Measurements from ENCODE around the gene TBC1D1.

TBC1D1 gene

DNA sequence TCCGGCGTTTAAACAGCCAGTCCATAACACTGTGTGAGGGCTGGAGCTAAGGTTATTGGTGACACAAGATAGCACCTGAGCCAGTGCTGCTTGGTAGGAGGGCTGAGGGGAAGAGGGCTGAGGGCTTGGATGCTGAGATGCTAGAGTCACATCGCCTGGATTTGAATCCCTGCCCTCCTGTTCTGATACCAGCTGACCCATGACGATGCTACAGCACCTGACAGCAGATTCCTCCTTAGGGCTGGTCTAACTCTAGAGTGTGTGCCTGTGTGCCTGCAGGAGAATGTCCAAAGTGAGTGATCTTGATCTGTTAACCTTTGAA is 171.9 kb downstream of the TBC1D1 start:
- Mint-ChIP-seq H3K27ac (peak overlapping the region; percentile 9), H3K4me3 (no peak overlapping the region), H3K27me3 (no peaks in the 10 kb centered on the region), H3K9me3 (no peaks in the 10 kb centered on the region), H3K36me3 (ENCODE audit: low read depth) (peaks cover 34% of the 10 kb centered on the region), H3K4me1 (ENCODE audit: low read depth) (peaks cover 8% of the 10 kb centered on the region)

- Mint-ChIP-seq H3K27me3 (no peaks in the 10 kb centered on the region), H3K36me3 (ENCODE audit: low read depth) (peaks cover 30% of the 10 kb centered on the region), H3K27ac (no peak overlapping the region), H3K9me3 (no peaks in the 10 kb centered on the region), H3K4me1 (ENCODE audit: low read depth) (peaks cover 21% of the 10 kb centered on the region), H3K4me3 (no peak overlapping the region)
These were observed 174.3 kb downstream of the TBC1D1 start for GRCh38 chr4:38065176-38065575.

- Mint-ChIP-seq H3K36me3 (ENCODE audit: low read depth) (peaks cover 24% of the 10 kb centered on the region), H3K9me3 (no peaks in the 10 kb centered on the region), H3K4me1 (ENCODE audit: low read depth) (peaks cover 21% of the 10 kb centered on the region), H3K27me3 (no peaks in the 10 kb centered on the region), H3K4me3 (no peak overlapping the region), H3K27ac (no peak overlapping the region)
These were observed 175.0 kb downstream of the TBC1D1 start for GRCh38 chr4:38065900-38066299.

GRCh38 chr4:38067499-38067898 is 176.6 kb downstream of the TBC1D1 start:
- Mint-ChIP-seq H3K27ac (no peak overlapping the region), H3K27me3 (no peaks in the 10 kb centered on the region), H3K9me3 (no peaks in the 10 kb centered on the region), H3K36me3 (ENCODE audit: low read depth) (peaks cover 28% of the 10 kb centered on the region), H3K4me1 (ENCODE audit: low read depth) (peaks cover 17% of the 10 kb centered on the region), H3K4me3 (no peak overlapping the region)

DNA sequence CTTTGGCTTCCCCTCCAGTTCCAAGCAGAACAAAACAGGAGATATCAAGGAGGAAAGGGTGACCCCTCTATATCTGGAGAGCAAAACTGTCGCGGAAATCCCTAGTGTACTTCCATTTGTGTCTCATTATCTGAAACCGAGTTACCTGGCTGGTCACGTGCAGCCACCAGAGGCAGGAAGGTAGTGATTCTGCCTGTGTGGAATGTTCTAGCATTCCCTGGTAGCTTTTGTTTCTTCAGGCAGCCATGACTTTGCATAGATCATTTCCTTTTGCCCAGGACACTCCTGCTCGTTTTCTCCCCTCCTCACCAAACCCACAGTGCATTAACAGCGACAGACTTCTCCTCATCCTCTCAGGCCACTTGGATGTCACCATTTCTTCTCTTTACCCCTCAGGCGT is 177.2 kb downstream of the TBC1D1 start:
- H3K4me3 Mint-ChIP-seq: no peak overlapping the region
- H3K9me3 Mint-ChIP-seq: no peaks in the 10 kb centered on the region
- peaks cover 17% of the 10 kb centered on the region for H3K4me1 Mint-ChIP-seq (ENCODE audit: low read depth)
- H3K36me3 Mint-ChIP-seq (ENCODE audit: low read depth): peaks cover 34% of the 10 kb centered on the region
- peak overlapping the region; percentile 63 for H3K27ac Mint-ChIP-seq
- H3K27me3 Mint-ChIP-seq: no peaks in the 10 kb centered on the region

- Mint-ChIP-seq H3K4me1 (ENCODE audit: low read depth) (peaks cover 17% of the 10 kb centered on the region), H3K27me3 (no peaks in the 10 kb centered on the region), H3K27ac (no peak overlapping the region), H3K4me3 (no peak overlapping the region), H3K36me3 (ENCODE audit: low read depth) (peaks cover 35% of the 10 kb centered on the region), H3K9me3 (no peaks in the 10 kb centered on the region)
These were observed 178.4 kb downstream of the TBC1D1 start for GRCh38 chr4:38069271-38069760.

- no peak overlapping the region for H3K4me3 Mint-ChIP-seq
- no peaks in the 10 kb centered on the region for H3K9me3 Mint-ChIP-seq
- H3K36me3 Mint-ChIP-seq (ENCODE audit: low read depth): peaks cover 53% of the 10 kb centered on the region
- peaks cover 33% of the 10 kb centered on the region for H3K4me1 Mint-ChIP-seq (ENCODE audit: low read depth)
- H3K27me3 Mint-ChIP-seq: no peaks in the 10 kb centered on the region
- no peak overlapping the region for H3K27ac Mint-ChIP-seq
These were observed 181.0 kb downstream of the TBC1D1 start for GRCh38 chr4:38071801-38072431.

DNA sequence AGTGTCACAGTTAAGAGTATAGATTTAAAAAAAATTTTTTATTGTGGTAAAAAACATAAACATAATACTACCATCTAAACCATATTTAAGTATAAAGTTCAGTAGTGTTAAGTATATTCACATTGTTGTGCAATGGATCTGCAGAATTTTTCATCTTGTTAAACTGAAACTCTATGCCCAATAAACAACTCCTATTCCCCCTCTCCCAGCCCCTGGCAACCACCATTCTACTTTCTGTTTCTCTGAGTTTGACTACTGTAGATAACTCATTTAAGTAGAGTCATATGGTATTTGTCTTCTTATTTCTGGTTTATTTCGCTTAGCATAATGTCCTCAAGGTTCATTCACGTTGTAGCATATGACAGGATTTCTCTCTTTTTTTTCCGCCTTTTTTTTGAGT is 181.7 kb downstream of the TBC1D1 start:
- H3K36me3 Mint-ChIP-seq (ENCODE audit: low read depth): peaks cover 50% of the 10 kb centered on the region
- H3K27ac Mint-ChIP-seq: no peak overlapping the region
- H3K4me1 Mint-ChIP-seq (ENCODE audit: low read depth): peaks cover 33% of the 10 kb centered on the region
- H3K4me3 Mint-ChIP-seq: no peak overlapping the region
- no peaks in the 10 kb centered on the region for H3K9me3 Mint-ChIP-seq
- no peaks in the 10 kb centered on the region for H3K27me3 Mint-ChIP-seq

DNA sequence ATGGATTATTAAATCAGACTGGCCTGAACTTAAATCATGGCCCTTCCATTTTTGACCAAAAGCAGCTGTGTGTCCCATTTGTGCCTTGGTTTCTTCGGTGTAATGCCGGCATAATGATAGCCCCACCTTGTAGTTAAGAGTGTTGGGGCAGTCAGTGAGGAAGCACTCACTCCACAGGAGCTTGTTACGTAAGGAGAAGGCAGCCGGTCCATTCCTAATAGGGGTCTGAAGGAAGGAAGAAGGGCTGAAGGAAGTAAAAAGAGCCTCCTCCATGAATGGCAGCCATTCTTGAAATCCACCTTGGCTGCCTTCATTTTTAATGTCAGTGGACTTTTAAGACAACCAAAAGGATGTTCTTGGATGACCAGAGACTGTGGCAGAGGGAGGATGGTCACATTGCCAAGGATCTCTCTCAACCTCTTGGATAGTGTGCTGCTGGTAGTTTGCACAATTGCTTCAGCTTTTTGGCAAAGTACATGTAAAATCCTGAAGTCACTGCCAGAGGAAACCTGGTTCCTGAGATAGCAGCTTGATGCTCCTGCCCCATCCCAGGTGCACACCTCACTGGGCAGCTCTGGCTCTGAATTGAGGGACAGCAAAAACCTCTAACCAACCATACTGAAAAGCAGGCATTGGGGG is 182.8 kb downstream of the TBC1D1 start:
- Mint-ChIP-seq H3K9me3 (no peaks in the 10 kb centered on the region), H3K36me3 (ENCODE audit: low read depth) (peaks cover 44% of the 10 kb centered on the region), H3K4me3 (no peak overlapping the region), H3K27me3 (no peaks in the 10 kb centered on the region), H3K4me1 (ENCODE audit: low read depth) (peaks cover 33% of the 10 kb centered on the region), H3K27ac (no peak overlapping the region)

GRCh38 chr4:38075370-38076152 is 184.7 kb downstream of the TBC1D1 start:
- H3K9me3 Mint-ChIP-seq: no peaks in the 10 kb centered on the region
- H3K36me3 Mint-ChIP-seq (ENCODE audit: low read depth): peaks cover 54% of the 10 kb centered on the region
- no peaks in the 10 kb centered on the region for H3K27me3 Mint-ChIP-seq
- no peak overlapping the region for H3K4me3 Mint-ChIP-seq
- H3K27ac Mint-ChIP-seq: peak overlapping the region; percentile 47
- H3K4me1 Mint-ChIP-seq (ENCODE audit: low read depth): peaks cover 30% of the 10 kb centered on the region

- Mint-ChIP-seq H3K4me3 (no peak overlapping the region), H3K27ac (no peak overlapping the region), H3K4me1 (ENCODE audit: low read depth) (peaks cover 30% of the 10 kb centered on the region), H3K9me3 (no peaks in the 10 kb centered on the region), H3K36me3 (ENCODE audit: low read depth) (peaks cover 54% of the 10 kb centered on the region), H3K27me3 (no peaks in the 10 kb centered on the region)
These were observed 185.3 kb downstream of the TBC1D1 start for GRCh38 chr4:38076153-38076669.

DNA sequence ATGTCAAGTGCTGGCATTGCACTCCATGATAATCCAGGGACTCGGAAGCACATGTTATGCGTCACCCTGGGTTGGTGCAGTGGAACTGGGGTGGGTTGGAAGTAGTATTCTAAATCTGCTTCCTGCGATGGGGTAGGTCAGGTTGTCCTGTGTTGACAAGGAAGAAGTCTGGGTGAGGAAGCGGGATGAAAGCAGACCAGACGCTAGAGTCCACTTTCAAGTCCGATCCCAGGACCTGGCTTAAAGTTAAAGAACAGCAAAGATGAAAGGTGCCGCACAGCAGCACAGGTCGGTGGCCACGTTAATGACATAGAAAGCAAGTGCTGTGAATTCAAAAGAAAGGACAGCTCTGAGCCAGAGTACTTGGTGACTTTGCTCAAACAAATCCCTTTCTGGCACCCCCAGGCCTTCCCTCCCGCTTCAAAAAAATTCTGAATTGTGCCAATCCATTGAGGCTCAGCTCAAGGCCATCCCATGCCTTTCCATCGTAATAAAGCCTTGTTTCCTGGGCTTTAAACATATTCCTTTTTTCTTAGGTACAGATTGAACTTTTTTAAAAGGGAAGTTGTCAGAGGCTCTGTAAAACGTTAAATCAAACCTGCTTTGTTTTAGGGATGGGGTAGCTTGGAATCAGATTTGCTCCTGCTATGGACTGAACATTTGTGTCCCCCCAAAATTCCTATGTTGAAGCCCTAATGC is 187.1 kb downstream of the TBC1D1 start:
- peaks cover 26% of the 10 kb centered on the region for H3K4me1 Mint-ChIP-seq (ENCODE audit: low read depth)
- no peak overlapping the region for H3K27ac Mint-ChIP-seq
- H3K27me3 Mint-ChIP-seq: no peaks in the 10 kb centered on the region
- H3K4me3 Mint-ChIP-seq: no peak overlapping the region
- peaks cover 56% of the 10 kb centered on the region for H3K36me3 Mint-ChIP-seq (ENCODE audit: low read depth)
- H3K9me3 Mint-ChIP-seq: no peaks in the 10 kb centered on the region

DNA sequence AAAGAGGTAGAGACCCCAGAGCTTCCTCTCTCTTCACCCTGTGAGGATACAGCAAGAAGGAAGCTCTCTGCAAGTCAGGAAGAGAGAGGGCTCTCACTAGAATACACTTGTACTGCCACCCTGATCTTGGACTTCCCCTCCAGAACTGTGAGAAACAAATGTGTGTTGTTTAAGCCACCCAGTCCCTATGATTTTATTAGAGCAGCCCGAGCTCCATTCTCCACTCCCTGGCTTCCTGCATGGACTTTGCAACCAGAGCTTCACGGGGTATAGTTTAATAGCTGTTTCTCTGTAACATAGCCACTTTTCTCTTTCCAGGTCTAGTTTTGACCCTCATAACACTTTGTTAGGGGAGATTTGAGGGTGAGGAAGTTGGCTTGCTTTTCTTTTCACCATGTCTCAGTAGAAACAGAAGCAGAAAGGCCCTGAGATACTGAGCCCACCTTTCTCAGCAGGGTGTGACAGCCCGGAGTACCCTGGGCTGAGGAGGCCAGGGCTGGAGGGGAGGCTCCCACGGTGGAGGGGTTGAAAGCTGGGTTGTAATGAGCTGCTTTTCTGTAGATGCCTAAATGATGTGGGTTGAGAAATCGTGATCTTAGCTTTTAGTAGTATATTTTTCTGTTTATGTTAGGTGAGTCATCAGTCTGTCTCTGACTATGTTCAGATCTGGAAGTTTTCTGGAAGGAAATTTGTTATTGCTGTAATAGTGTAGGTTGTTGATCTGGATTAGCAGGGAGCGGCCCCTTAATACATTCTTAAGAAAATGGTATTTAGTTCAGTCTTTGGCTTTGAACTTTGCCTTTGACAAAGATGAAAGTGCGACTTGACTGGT is 187.9 kb downstream of the TBC1D1 start:
- no peak overlapping the region for H3K27ac Mint-ChIP-seq
- H3K27me3 Mint-ChIP-seq: no peaks in the 10 kb centered on the region
- H3K36me3 Mint-ChIP-seq (ENCODE audit: low read depth): peaks cover 51% of the 10 kb centered on the region
- H3K4me1 Mint-ChIP-seq (ENCODE audit: low read depth): peaks cover 26% of the 10 kb centered on the region
- H3K4me3 Mint-ChIP-seq: no peak overlapping the region
- no peaks in the 10 kb centered on the region for H3K9me3 Mint-ChIP-seq
